H1 (cell line): ENCODE results near the gene ARHGAP5. TPM values are rescaled to one million over a fixed set of nuclear protein-coding genes. Genes with fewer than 3 reads are reported as not detected.

ENCODE experiments used
- CTCF ChIA-PET: fragments of 300-600 bp; sonication (Branson Sonifier 250); formaldehyde crosslinking; loops from one replicate; lab custom pipeline; 2021; ENCODE audit not compliant: partially characterized antibody; lab: Charles Lee
- POLR2A ChIA-PET: fragments of 300-600 bp; sonication (Branson Sonifier 250); formaldehyde crosslinking; loops from one replicate; lab custom pipeline; 2021; ENCODE audit warnings: inconsistent platforms; ENCODE audit not compliant: partially characterized antibody; lab: Charles Lee
- DNase-seq, 2 experiments: peaks; one replicate each; pipeline versions ENCODE4 v3.0.0 to v3.0.0-alpha.2; 2010 to 2022; ENCODE audit warnings: low spot score in 2 of 2, low read depth in 1 of 2, mixed read lengths in 1 of 2
- FAIRE-seq: peaks from 2 replicates; lab custom pipeline; 2011; peaks lifted over from hg19 to GRCh38; lab: Jason Lieb, UNC
- H2AFZ ChIP-seq: 2 replicates; pipeline ENCODE4 v1.8.1; 2012; ENCODE audit warnings: low read length, inconsistent platforms
- H2AK5ac ChIP-seq: 2 replicates; pipeline ENCODE4 v1.6.1; 2013; ENCODE audit warnings: low read depth, low read length
- H2BK120ac ChIP-seq: replicated peaks from 2 replicates; pipeline ENCODE3; 2013; ENCODE audit warnings: low read depth, low read length, inconsistent platforms
- H2BK12ac ChIP-seq: 2 replicates; pipeline ENCODE4 v1.6.1; 2013; ENCODE audit warnings: low read depth, low read length
- H2BK15ac ChIP-seq: 2 replicates; pipeline ENCODE4 v1.6.1; 2013; ENCODE audit warnings: low read length
- H2BK20ac ChIP-seq: 2 replicates; pipeline ENCODE4 v1.6.1; 2013; ENCODE audit warnings: low read length
- H2BK5ac ChIP-seq: 2 replicates; pipeline ENCODE4 v1.6.1; 2013; ENCODE audit warnings: low read depth, low read length
- H3K14ac ChIP-seq: 2 replicates; pipeline ENCODE4 v1.6.1; 2013; ENCODE audit warnings: inconsistent platforms; ENCODE audit not compliant: insufficient read length
- H3K18ac ChIP-seq: 2 replicates; pipeline ENCODE4 v1.6.1; 2013; ENCODE audit warnings: low read length; ENCODE audit errors: extremely low read depth
- H3K23ac ChIP-seq: 2 replicates; pipeline ENCODE4 v1.6.1; 2013; ENCODE audit warnings: inconsistent platforms; ENCODE audit not compliant: insufficient read length
- H3K23me2 ChIP-seq: 2 replicates; pipeline ENCODE4 v1.6.1; 2013; ENCODE audit warnings: low read depth, low read length
- H3K27ac ChIP-seq: 2 replicates; pipeline ENCODE4 v1.6.1; 2011; ENCODE audit warnings: low read depth, low read length, inconsistent platforms
- H3K27me3 ChIP-seq, 4 experiments: replicated peaks in 1 of 4; 1 replicate in 1 of 4; 2 replicates in 3 of 4; pipeline versions ENCODE4 v1.6.1 to v1.8.1; 2011 to 2013; ENCODE audit warnings: low read length in 3 of 4, mild to moderate bottlenecking in 3 of 4, inconsistent platforms in 2 of 4, mixed read lengths in 2 of 4, moderate library complexity in 1 of 4; ENCODE audit not compliant: control insufficient read depth in 3 of 4, insufficient read depth in 3 of 4; ENCODE audit errors: extremely low read depth in 1 of 4
- H3K36me3 ChIP-seq, 4 experiments: 2 replicates each; pipeline versions ENCODE4 v1.6.1 to v1.8.1; 2011 to 2013; ENCODE audit warnings: mild to moderate bottlenecking in 4 of 4, low read length in 3 of 4, moderate library complexity in 2 of 4, control low read depth in 1 of 4, inconsistent platforms in 1 of 4; ENCODE audit not compliant: insufficient read depth in 4 of 4, control insufficient read depth in 2 of 4
- H3K4ac ChIP-seq: replicated peaks from 2 replicates; pipeline ENCODE3; 2013; ENCODE audit warnings: low read length, low read depth, mixed read lengths, inconsistent platforms; ENCODE audit not compliant: insufficient read length
- H3K4me1 ChIP-seq, 4 experiments: replicated peaks in 1 of 4; 1 replicate in 1 of 4; 2 replicates in 3 of 4; pipeline versions ENCODE4 v1.6.1 to v1.8.1; 2011 to 2013; ENCODE audit warnings: low read length in 3 of 4, inconsistent platforms in 2 of 4, mixed read lengths in 1 of 4; ENCODE audit not compliant: insufficient read depth in 4 of 4, control insufficient read depth in 3 of 4
- H3K4me2 ChIP-seq, 2 experiments: 2 replicates each; pipeline versions ENCODE4 v1.6.1 to v1.8.1; 2011 to 2013; ENCODE audit warnings: low read depth in 2 of 2, low read length in 2 of 2, control low read depth in 1 of 2, inconsistent platforms in 1 of 2, mild to moderate bottlenecking in 1 of 2; ENCODE audit not compliant: insufficient read depth in 1 of 2
- H3K4me3 ChIP-seq, 4 experiments: fragments of 200-600, 300-600 bp in 1 of 4; sonication (generic), shearing (Covaris generic), sonication (Bioruptor Twin) in 1 of 4; 2 replicates each; pipeline versions ENCODE4 v1.5.1 to v1.8.1; 2011 to 2016; ENCODE audit warnings: low read length in 4 of 4, low read depth in 3 of 4, control low read depth in 2 of 4, inconsistent platforms in 2 of 4, mild to moderate bottlenecking in 2 of 4, mixed read lengths in 1 of 4, moderate library complexity in 1 of 4; ENCODE audit not compliant: insufficient read depth in 2 of 4; ENCODE audit errors: extremely low read depth in 1 of 4
- H3K56ac ChIP-seq: replicated peaks from 2 replicates; pipeline ENCODE3; 2013; ENCODE audit warnings: low read depth, mild to moderate bottlenecking, mixed read lengths, low read length, inconsistent platforms; ENCODE audit not compliant: insufficient read length
- H3K79me1 ChIP-seq: 2 replicates; pipeline ENCODE4 v1.6.1; 2013; ENCODE audit warnings: low read depth, low read length, control low read depth
- H3K79me2 ChIP-seq, 2 experiments: 2 replicates each; pipeline versions ENCODE4 v1.6.1 to v1.8.1; 2012 to 2013; ENCODE audit warnings: low read length in 2 of 2, mild to moderate bottlenecking in 2 of 2, inconsistent platforms in 1 of 2; ENCODE audit not compliant: insufficient read depth in 2 of 2, control insufficient read depth in 1 of 2
- H3K9ac ChIP-seq, 4 experiments: replicated peaks in 1 of 4; 1 replicate in 1 of 4; 2 replicates in 3 of 4; pipeline versions ENCODE4 v1.6.1 to v1.8.1; 2011 to 2013; ENCODE audit warnings: low read depth in 3 of 4, low read length in 3 of 4, control low read depth in 2 of 4, mild to moderate bottlenecking in 2 of 4, moderate library complexity in 2 of 4, inconsistent platforms in 1 of 4; ENCODE audit errors: extremely low read depth in 1 of 4
- H3K9me3 ChIP-seq, 2 experiments: 2 replicates each; pipeline versions ENCODE4 v1.6.1 to v1.8.1; 2012 to 2013; ENCODE audit warnings: mild to moderate bottlenecking in 2 of 2, moderate library complexity in 2 of 2, control low read depth in 1 of 2, inconsistent platforms in 1 of 2, low read depth in 1 of 2, low read length in 1 of 2, mixed read lengths in 1 of 2; ENCODE audit not compliant: insufficient read depth in 2 of 2
- H4K20me1 ChIP-seq, 2 experiments: replicated peaks in 1 of 2; 2 replicates each; pipeline versions ENCODE3 to v1.8.1; 2011 to 2013; ENCODE audit warnings: inconsistent platforms in 2 of 2, low read length in 2 of 2, mild to moderate bottlenecking in 1 of 2; ENCODE audit not compliant: insufficient read depth in 2 of 2, control insufficient read depth in 1 of 2
- H4K5ac ChIP-seq: 2 replicates; pipeline ENCODE4 v1.6.1; 2013; ENCODE audit warnings: low read length, low read depth, mixed read lengths, inconsistent platforms; ENCODE audit not compliant: insufficient read length
- H4K8ac ChIP-seq: 2 replicates; pipeline ENCODE4 v1.8.0; 2013; ENCODE audit warnings: mild to moderate bottlenecking, moderate library complexity, low read length, inconsistent platforms; ENCODE audit not compliant: insufficient read depth; ENCODE audit errors: extremely low read depth
- H4K91ac ChIP-seq: replicated peaks from 2 replicates; pipeline ENCODE3; 2013; ENCODE audit warnings: low read length, mixed read lengths, inconsistent platforms; ENCODE audit not compliant: insufficient read length
- CBX8 ChIP-seq: fragments of 300-800, 300-1000 bp; sonication (generic); IDR thresholded peaks from 2 replicates; pipeline ENCODE4 v1.7.1; 2016; ENCODE audit warnings: low read depth, low read length, borderline replicate concordance
- CHD1 ChIP-seq: IDR thresholded peaks from 2 replicates; pipeline ENCODE4 v1.6.1; 2012; ENCODE audit warnings: low read depth, low read length, improper control_type of control experiment
- FOSL1 ChIP-seq: IDR thresholded peaks from 2 replicates; pipeline ENCODE4 v1.6.1; 2011; ENCODE audit warnings: mild to moderate bottlenecking, low read depth, low read length, moderate library complexity; ENCODE audit not compliant: insufficient read depth
- JUND ChIP-seq: IDR thresholded peaks from 2 replicates; pipeline ENCODE4 v1.6.1; 2011; ENCODE audit warnings: mild to moderate bottlenecking, improper control_type of control experiment, low read length
- RBBP5 ChIP-seq: IDR thresholded peaks from 2 replicates; pipeline ENCODE4 v1.7.1; 2012; ENCODE audit warnings: low read depth, mild to moderate bottlenecking, inconsistent platforms, low read length, moderate library complexity, borderline replicate concordance
- WGBS, 2 experiments: shearing (Covaris generic) in 1 of 2; methylation state at CpG; one replicate each; pipeline versions ENCODE4 v1.1.6 to v1.1.7; 2013 to 2015; ENCODE audit warnings: low lambda C conversion rate in 2 of 2, mixed read lengths in 2 of 2, inconsistent platforms in 1 of 2, low coverage in 1 of 2, missing lambda C conversion rate in 1 of 2; ENCODE audit not compliant: insufficient replicate concordance in 2 of 2, insufficient coverage in 1 of 2, insufficient read length in 1 of 2; ENCODE audit errors: extremely low coverage in 1 of 2, missing lambda C conversion rate in 1 of 2; 5-methylcytosine and 5-hydroxymethylcytosine counted together
- polyA plus RNA-seq, 7 experiments: library from polyadenylated mRNA; depleted of rRNA in 3 of 7; stranded (reverse) in 5 of 7; unstranded in 2 of 7; fragments of >200 nt in 5 of 7; fragments of 200-250 nt in 2 of 7; gene quantifications; 1 replicate in 5 of 7; 2 replicates in 1 of 7; 4 replicates in 1 of 7; pipeline versions ENCODE4 v1.2.1 to v1.2.3, GENCODE V29; 2011 to 2013; ENCODE audit warnings: missing spikeins in 2 of 7, mixed read lengths in 2 of 7
- total RNA-seq: library from RNA; stranded (reverse); fragmentation: NEBNext Ultra II Directional; extraction: Animal tissue kit (Norgen Biotek cat#: 25700); gene quantifications from 2 replicates; pipeline ENCODE4 v1.2.1, GENCODE V29; 2021

ARHGAP5 gene
- total and polyA plus RNA-seq, 2 of the 8 experiments (the other 6 are each of a cell fraction or from before 2014, with no cell fraction given): 7.8 to 77.3 TPM

DNA sequence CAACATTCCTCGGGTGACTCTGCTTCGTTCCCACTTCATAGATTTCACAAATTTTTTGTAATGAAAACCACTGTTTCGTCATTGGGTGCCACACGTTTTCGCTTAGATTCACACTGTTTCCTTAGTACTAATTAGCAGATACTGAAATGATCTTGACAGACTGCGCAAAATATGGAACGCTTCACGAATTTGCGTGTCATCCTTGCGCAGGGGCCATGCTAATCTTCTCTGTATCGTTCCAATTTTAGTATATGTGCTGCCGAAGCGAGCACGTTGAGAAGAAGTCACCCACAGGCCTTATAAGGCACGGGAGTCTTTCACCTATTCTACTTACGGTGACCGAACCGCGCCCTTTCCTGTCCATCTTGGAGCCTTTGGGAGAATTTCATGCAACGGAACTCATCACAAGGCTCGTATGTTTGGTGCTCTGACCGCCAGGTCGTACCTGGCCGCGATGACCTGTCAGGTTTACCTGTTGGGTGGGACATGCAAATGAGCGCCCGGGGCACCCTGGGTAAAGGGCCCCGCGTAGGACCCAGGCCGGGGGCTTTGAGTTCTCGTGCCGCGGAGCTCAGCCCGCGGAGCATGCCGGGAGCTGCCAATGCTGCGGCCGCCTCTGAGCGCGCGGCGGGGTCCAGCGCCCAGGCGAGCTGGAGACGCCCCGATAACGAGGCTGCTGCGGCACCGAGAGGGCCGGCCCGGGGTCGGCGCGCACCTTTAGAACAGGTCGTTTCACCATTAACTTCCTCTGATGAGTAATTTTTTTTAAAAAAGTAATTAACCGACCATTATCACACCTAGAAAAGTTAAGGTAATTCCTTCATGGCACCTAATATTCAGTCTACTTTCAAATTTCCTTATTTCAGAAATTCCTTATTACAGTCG lies 126.1 kb downstream of the ARHGAP5 start, which contains the start of gene RNU6-8:
RNU6-8 (minus strand) TSS at position 272 of the 885 bp plus-strand sequence.
- H4K5ac ChIP-seq: peak within 1 kb of the TSS; percentile 83
- H3K4ac ChIP-seq: no peak within 1 kb of the TSS
- ChIA-PET POLR2A (interaction anchor here (1.0 to 2.4 kb wide), 2 partner anchors 126 to 168 kb away, joined by 3 to 17 read pairs; partner anchors contain the start of gene ARHGAP5), CTCF (interaction anchor here (1.0 to 1.3 kb wide), 2 partner anchors 41 to 48 kb away, joined by 3 read pairs; no protein-coding TSS in a partner anchor)
- H3K79me2 ChIP-seq: no peaks in the 10 kb centered on the region
- H3K56ac ChIP-seq: peak within 1 kb of the TSS; percentile 66
- peak within 1 kb of the TSS; percentile 15 to 99 (median 86) for H3K9ac ChIP-seq
- H3K23me2 ChIP-seq: peaks cover 18% of the 10 kb centered on the region
- H3K14ac ChIP-seq: no peak within 1 kb of the TSS
- peak within 1 kb of the TSS; percentile 48 to 93 (median 90) for H3K4me3 ChIP-seq
- no peak within 1 kb of the TSS for H2BK15ac ChIP-seq
- no peak for FAIRE-seq
- peak within 1 kb of the TSS; percentile 90 for H2AFZ ChIP-seq
- peak within 1 kb of the TSS; percentile 93 for H3K18ac ChIP-seq
- no peak within 1 kb of the TSS for H2AK5ac ChIP-seq
- no peak within 1 kb of the TSS for H3K23ac ChIP-seq
- H2BK20ac ChIP-seq: no peak within 1 kb of the TSS
- peaks cover 0 to 4% (median 1%) of the 10 kb centered on the region in 4 experiments; a peak in 3 of 7 replicates for H3K4me1 ChIP-seq
- peak within 1 kb of the TSS; percentile 92 for H4K91ac ChIP-seq
- peak within 1 kb of the TSS; percentile 91; the same call in 1 of the 2 replicates for H4K8ac ChIP-seq
- H3K4me2 ChIP-seq: peak within 1 kb of the TSS; percentile 86 to 99
- peak within 1 kb of the TSS; percentile 94; the same call in 1 of the 2 replicates for H2BK12ac ChIP-seq
- H3K79me1 ChIP-seq: no peaks in the 10 kb centered on the region
- 2% methylated on average over 57 of the region's 57 CpGs; no CpG with 5 or more reads in 1 of the 2 experiments for WGBS, 2 experiments
- peak within 1 kb of the TSS; percentile 92 for H3K27ac ChIP-seq
- H3K36me3 ChIP-seq: no peaks in the 10 kb centered on the region
- DNase-seq: peak; percentile 82 to 85
- H2BK120ac ChIP-seq: peak within 1 kb of the TSS; percentile 92
- H4K20me1 ChIP-seq: peaks cover 0 to 2% of the 10 kb centered on the region in 2 experiments
- peak within 1 kb of the TSS; percentile 92; the same call in 1 of the 2 replicates for H2BK5ac ChIP-seq
- no peaks in the 10 kb centered on the region for H3K9me3 ChIP-seq
- no peaks in the 10 kb centered on the region; a peak in 1 of 7 replicates for H3K27me3 ChIP-seq
- TF ChIP-seq FOSL1 (no peak), CHD1 (no peak), RBBP5 (peak; percentile 86; the same call in 1 of the 2 replicates), CBX8 (no peak), JUND (no peak)
